Fibroblast of villous mesenchyme (primary cell): Measurements from ENCODE around the gene CPVL. TPM values are rescaled to one million over a fixed set of nuclear protein-coding genes. Genes with fewer than 3 reads are reported as not detected.

Experiments used
- DNase-seq: peaks from one replicate; pipeline ENCODE4 v3.0.0-alpha.2; 2010; ENCODE audit warnings: low read depth
- H3K4me3 ChIP-seq: 2 replicates; pipeline ENCODE4 v1.5.1; 2011; ENCODE audit warnings: low read depth, mild to moderate bottlenecking, low read length
- CTCF ChIP-seq: IDR thresholded peaks from 2 replicates; pipeline ENCODE4 v1.5.1; 2012; ENCODE audit warnings: low read depth, mild to moderate bottlenecking, low read length; ENCODE audit not compliant: insufficient read depth
- total RNA-seq: library from RNA; depleted of rRNA; stranded (reverse); fragments of >200 nt; gene quantifications from 2 replicates; pipeline ENCODE4 v1.2.3, GENCODE V29; 2012

The CPVL gene
- total RNA-seq, 1 donor, result not detected

DNA sequence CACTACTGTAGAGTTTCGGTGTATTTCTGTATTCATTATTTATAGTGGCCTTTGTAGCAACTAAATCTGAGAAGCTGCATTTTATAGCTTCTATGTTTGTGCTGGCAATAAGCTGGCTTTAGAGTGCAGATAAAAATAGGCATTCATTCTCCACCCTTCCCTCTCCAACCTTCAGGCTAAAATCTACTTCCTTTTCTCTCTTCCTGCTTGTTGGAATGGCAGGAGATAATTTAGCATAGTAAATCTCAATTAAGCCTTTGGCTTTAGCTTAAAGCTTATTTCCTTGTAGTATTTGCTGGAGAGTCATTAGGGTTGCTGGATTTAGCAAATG, 58.5 kb downstream of the CPVL start:
- DNase-seq, result no peak
- no peak for TF ChIP-seq CTCF
- H3K4me3 ChIP-seq, result no peak overlapping the region

GRCh38 chr7:29086545-29086944, 59.8 kb downstream of the CPVL start:
- TF ChIP-seq CTCF, result no peak
- H3K4me3 ChIP-seq, result no peak overlapping the region

GRCh38 chr7:29084832-29085231, 61.5 kb downstream of the CPVL start:
- no peak for TF ChIP-seq CTCF
- DNase-seq, result no peak
- H3K4me3 ChIP-seq, result no peak overlapping the region

More at GRCh38 chr7:29086545-29086944, 59.8 kb downstream of the CPVL start:
- no peak for DNase-seq

DNA sequence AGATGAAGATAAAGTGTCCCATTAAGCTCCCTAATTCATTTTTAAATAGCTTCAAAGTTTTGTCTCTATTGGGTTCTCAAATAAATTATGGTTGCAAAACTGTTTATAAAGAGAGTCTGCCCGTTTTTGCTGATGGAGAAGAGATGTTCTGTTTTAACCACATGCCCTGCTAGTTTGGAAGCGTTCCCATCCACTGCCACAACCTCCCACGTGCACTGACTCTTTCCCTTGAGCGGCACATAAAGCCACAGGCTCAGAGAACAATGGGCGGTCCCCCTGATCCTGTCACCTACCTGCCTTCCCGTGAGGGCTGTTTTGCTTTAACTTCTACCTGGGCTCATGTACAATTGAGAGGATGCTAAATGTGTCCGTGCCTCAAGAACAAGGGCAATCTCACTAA, 65.5 kb downstream of the CPVL start:
- no peak for TF ChIP-seq CTCF
- no peak for DNase-seq
- no peak overlapping the region for H3K4me3 ChIP-seq

DNA sequence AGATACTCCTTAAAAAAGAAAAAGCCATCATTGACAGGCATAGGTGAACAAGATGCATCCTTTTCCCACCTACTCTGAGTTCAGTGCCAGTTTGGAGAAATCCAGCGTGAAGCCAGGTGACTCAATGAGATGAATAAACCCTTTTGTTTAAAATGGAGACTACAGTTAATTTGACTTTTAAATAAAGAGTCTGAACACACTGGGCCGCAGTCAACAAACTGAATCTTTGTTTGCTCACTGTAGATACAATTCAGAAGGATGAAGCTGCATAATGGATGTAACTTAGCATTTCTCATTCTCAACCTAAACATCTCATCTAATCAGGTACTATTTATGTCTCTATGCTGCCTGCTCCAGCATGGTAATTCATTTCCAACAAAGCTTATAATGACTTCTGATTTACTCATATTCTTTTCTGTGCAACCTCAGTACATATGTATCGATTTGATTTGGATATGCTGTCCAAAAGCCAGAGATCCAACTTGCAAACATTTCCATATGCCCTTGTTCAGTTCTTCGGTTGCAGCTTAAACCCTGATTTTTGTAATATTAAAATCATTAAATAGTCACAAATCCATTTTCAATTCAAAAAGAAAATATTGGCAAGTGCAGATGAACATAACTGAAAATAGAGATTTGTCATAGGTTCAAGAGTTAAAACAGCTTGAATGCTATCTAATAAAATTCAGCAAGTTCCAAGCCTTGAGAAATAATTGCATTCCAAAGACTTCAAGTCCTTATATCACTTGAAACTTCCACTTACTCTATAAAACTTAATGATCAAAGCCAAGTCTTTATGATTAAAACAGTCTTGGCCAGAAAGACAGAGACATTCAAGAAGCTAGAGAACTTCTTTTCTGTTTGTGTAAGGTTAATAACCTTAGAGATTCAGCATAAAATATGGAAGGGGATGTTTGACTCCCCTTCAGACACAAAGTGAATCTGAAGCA, 67.8 kb downstream of the CPVL start:
- DNase-seq, result no peak
- no peak for TF ChIP-seq CTCF
- H3K4me3 ChIP-seq, result no peak overlapping the region

DNA sequence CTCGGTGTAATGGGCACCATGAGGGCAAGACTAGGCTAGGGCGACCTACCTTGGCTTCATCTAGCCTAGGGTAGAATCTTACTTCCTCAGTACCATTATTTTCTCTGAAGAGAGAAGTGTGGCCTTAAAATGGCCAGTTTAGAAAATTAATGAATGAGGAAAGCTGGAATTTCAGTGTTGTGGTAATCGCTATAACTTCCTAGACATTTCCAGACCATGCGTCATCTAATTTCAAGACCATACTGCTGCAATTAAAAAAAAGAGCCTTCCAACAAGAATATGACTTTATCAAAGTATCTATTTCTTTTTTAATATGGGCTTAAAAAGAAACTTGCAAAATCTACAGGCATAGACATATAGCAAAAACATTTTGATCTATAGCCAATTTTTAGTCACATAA, 68.5 kb downstream of the CPVL start:
- no peak for TF ChIP-seq CTCF
- no peak overlapping the region for H3K4me3 ChIP-seq
- DNase-seq, result no peak
